Measurements from ENCODE around the gene TRABD2B.

DNA sequence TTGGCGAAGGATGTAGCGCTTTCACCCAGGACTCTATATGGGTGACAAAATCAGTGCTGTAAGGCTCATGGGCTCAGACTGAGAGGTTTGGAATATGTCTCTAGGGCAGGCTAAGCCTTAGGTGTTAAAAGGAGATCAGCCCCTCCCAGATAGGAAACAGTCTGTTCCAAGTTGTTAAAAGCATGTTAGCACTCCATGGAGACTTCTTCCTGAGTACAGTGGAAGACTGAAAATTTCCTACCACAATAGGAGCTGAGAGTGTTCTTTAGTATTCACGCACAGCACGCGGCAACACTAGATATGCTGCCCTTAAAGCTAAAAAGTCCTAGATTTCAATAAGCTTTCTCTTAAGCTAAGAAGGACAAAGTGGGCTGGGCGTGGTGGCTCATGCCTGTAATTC, 122.1 kb downstream of the TRABD2B start:
- TF ChIP-seq, protein P1, sequence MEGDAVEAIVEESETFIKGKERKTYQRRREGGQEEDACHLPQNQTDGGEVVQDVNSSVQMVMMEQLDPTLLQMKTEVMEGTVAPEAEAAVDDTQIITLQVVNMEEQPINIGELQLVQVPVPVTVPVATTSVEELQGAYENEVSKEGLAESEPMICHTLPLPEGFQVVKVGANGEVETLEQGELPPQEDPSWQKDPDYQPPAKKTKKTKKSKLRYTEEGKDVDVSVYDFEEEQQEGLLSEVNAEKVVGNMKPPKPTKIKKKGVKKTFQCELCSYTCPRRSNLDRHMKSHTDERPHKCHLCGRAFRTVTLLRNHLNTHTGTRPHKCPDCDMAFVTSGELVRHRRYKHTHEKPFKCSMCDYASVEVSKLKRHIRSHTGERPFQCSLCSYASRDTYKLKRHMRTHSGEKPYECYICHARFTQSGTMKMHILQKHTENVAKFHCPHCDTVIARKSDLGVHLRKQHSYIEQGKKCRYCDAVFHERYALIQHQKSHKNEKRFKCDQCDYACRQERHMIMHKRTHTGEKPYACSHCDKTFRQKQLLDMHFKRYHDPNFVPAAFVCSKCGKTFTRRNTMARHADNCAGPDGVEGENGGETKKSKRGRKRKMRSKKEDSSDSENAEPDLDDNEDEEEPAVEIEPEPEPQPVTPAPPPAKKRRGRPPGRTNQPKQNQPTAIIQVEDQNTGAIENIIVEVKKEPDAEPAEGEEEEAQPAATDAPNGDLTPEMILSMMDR (IDR thresholded peaks at IDR 0.05 in 4 of 5, conservative IDR thresholded peaks at IDR 0.05 in 1 of 5): no peak
- TF ChIP-seq POLR2A (IDR thresholded peaks at IDR 0.05): no peak
